MV-4-11 (cell line): ENCODE measurements around the gene CMTM8.
A peak's percentile ranks its signal among the peaks of the same experiment; 100 is the strongest.
"Not testable (repeated sequence)": the region's sequence is repeated elsewhere in the genome, so short reads cannot be mapped to it uniquely, and the experiment has no call there.

Experiments
- DNase-seq: peaks from one replicate; lab custom pipeline; 2025; lab: John Stamatoyannopoulos, UW

The CMTM8 gene, protein sequence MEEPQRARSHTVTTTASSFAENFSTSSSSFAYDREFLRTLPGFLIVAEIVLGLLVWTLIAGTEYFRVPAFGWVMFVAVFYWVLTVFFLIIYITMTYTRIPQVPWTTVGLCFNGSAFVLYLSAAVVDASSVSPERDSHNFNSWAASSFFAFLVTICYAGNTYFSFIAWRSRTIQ

GRCh38 chr3:32238453-32239306, at the start of gene CMTM8:
CMTM8 (plus strand) TSS chr3:32238680; CDS start chr3:32238973, 293 bp downstream.
- no peak for DNase-seq

DNA sequence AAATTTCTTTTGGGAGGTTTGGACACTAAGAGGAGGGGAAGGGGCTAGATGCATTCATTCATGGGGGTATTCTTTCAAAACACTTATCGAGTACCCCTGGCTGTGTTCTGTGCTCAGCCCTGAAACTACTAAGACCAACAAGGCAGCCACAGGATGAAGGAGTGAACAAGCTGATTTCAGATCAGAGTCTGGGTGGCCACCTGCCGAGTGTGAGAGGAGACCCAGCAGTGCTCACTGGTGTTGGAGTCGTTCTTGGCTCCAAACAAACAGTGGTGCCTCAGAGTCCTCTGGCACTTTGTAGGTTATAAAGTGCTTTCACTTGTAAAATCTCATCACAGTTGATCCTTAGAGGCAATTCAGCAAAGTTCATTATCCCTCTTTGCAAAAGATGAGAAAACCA, 48.8 kb upstream of the CMTM8 start:
- DNase-seq: no peak

DNA sequence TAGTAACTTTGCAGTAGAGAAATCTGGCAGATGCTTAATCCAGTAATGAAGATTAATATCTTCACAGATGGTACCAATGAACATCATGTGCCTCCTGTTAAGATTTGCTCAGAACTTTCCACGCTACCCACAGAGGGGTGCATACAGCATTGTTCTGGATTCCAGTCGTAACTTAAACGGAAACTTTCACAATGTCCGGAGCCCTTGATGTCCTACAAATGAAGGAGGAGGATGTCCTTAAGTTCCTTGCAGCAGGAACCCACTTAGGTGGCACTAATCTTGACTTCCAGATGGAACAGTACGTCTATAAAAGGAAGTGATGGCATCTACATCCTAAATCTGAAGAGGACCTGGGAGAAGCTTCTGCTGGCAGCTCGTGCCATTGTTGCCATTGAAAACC, 47.9 kb upstream of the CMTM8 start:
- not testable (repeated sequence) for DNase-seq

DNA sequence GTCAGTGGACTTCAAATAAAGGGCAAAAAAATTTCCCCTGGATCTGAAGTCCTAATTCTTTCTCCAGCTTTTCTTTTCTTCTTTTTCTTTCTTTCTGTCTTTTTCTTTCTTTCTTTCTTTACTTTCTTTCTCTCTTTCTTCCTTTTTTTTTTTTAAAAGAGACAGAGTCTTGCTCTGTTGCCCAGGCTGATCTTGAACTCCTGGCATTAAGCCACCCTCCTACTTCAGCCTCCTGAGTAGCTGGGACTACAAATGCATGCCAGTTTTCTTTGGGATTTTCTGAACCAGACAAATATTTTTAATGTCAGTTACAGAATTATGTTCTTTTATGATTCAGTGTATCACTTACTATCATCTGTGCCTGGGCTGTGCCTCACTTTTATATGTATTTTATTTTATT, 45.4 kb upstream of the CMTM8 start:
- no peak for DNase-seq

- DNase-seq: no peak
Measured at GRCh38 chr3:32194653-32195052, 43.8 kb upstream of the CMTM8 start.

DNA sequence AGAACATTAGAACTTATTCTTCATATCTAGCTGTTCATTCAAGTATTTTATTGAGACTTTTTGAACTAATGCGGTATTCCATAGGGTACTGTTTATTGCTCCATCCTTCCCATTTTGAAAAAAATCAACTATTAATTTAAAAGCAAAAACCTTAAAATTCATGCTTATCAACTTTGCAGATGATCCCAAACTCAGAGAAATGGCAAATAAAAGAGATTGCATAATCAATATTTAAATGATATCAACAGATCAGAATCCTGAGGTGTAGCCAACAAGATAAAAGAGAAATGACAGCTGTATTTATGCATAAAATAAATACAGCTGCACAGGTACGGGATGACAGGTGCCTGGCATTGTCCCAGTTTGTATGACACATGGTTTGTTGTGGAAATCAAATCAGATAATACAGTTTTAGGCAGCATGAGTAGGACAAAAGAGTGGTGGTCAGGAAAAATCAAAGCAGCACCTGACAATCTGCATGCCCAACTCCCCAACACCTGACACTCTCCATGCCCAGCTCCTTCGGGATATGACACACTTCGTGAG, 42.4 kb upstream of the CMTM8 start:
- DNase-seq: no peak

DNA sequence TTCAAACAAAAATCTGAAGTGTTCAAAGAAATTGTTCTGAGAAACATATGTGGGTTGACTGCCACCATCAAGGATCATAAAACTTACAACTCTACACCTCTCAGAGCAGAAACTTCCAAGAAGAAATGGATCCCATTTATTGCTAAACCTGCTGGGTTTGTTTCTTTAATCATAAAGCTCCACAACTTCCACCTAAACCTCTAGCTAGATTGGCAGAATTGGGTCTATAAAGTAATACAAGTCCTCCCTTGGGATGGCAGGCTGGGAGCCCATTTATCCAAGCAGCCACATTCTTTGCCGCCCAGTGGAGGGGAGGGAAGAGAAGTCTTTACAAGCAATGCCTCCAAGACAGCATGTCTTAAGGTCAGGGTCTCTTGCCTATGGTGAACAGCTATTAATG, 40.5 kb upstream of the CMTM8 start:
- DNase-seq: no peak

GRCh38 chr3:32198714-32199113, 39.8 kb upstream of the CMTM8 start:
- DNase-seq: peak; percentile 68

GRCh38 chr3:32200490-32200889, 38.0 kb upstream of the CMTM8 start:
- no peak for DNase-seq

- no peak for DNase-seq
Measured at GRCh38 chr3:32200992-32201758, 37.3 kb upstream of the CMTM8 start.

DNA sequence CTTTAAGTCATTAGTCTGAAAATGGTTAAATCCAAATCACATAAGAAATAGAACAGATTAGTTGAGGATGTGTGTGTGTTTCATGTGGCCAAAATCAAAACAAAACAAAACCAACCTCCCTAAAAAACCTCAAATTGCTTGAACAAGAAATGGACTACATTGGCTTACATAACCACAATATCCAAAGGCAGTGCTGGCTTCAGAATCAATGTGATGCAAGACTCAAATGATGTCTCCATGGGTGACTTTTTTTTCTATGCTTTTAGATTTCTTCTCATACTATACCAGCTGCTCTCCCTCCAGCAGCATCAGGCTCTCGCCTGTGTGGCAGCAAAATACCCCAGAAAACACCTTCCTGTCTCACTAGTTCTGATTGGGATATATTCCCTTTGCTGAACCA, 36.0 kb upstream of the CMTM8 start:
- DNase-seq: peak; percentile 70

DNA sequence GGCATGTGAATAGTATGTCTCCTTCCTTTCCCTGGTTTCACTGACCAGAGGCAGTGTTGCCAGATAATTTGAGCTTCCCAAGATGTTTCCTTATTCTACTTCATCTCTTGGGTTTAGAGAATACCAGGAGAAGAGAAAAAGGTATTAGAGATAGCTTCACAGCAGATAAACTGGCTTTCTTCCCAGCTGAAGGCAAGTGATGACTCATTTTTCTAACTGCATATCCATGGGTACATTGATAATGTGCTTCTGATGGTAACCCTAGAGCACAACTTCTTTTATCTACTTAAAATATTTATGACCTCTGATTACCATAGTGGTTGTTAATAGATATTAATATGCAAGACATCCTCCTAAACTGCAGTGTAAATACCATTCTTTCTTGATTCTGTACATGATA, 34.6 kb upstream of the CMTM8 start:
- no peak for DNase-seq

GRCh38 chr3:32208447-32208846, 30.0 kb upstream of the CMTM8 start:
- peak; percentile 41 for DNase-seq

DNA sequence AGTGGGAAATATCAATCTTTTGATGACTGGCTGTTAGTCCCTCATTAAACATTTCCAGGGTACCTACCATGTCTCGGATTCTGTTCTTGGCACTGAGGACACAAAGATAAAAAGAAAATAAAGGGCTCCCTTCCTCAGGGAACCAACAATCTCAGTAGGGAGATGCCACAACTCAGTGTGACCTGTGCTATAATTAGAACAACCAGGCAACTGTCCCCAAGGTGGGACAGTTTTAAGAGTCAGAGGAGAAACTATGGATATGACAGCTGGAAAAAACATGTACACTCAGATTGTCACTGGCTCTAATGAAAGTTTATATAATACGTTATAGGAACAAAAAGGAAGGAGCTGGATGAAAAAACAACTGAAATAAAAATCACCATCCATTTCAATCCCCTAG, 23.3 kb upstream of the CMTM8 start:
- DNase-seq: no peak

GRCh38 chr3:32216172-32216783, 22.2 kb upstream of the CMTM8 start:
- peak; percentile 16 for DNase-seq

DNA sequence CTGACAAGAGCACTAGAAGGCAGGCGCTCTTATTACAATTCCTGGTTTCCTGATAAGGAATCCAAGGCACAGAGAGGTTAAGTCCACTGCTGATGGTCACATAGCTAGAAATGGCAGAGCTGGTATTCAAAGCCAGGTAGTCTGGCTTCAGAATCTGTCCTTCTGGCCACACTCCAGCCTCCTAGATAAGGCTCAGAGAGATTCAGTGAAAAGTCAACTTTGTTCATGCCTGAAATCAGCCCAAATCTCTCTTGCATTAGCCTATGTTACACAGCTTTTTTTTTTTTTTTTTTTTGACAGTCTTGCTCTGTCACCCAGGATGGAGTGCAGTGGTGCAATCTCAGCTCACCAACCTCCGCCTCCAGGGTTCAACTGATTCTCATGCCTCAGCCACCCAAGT, 21.1 kb upstream of the CMTM8 start:
- DNase-seq: no peak

DNA sequence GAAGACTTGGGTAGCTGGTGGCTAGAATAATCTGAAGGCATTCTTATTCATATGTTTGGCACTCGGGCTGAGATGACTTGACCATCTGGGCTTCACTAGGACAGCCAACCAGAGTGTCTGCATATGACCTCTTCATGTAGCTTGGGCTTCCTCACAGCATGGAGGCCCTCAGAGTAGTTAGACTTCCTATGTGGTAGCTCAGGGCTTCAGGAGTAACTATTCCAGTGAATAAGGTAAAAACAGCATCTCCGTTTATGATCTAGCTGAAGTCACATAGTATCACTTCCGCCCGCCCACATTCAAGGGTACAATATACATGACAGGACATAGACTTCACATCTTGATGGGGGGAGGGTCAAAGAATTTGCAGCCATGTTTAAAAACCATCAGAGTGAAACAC, 18.9 kb upstream of the CMTM8 start:
- no peak for DNase-seq

- no peak for DNase-seq
Measured at GRCh38 chr3:32220006-32220405, 18.5 kb upstream of the CMTM8 start.

GRCh38 chr3:32222950-32223349, 15.5 kb upstream of the CMTM8 start:
- DNase-seq: no peak

- DNase-seq: no peak
Measured at GRCh38 chr3:32224016-32224516, 14.4 kb upstream of the CMTM8 start.

GRCh38 chr3:32226875-32227500, 11.5 kb upstream of the CMTM8 start:
- DNase-seq: no peak

DNA sequence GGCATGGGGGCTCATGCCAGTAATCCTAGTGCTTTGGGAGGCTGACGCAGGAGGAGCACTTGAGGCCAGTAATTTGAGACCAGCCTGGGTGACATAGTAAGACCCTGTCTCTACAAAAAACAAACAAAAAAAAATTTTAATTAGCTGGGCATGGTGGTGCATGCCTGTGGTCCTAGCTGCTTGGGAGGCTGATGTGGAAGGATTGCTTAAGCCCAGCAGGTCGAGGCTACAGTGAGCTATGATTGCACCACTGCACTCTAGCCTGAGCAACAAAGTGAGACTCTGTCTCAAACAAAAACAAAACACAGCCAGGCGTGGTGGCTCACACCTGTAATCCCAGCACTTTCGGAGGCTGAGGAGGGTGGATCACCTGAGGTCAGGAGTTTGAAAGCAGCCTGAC, 9.7 kb upstream of the CMTM8 start:
- not testable (repeated sequence) for DNase-seq
